Endothelial cell of umbilical vein (primary cell): ENCODE results near the gene SPHK2. TPM values are rescaled to one million over a fixed set of nuclear protein-coding genes. Genes with fewer than 3 reads are reported as not detected.

ENCODE experiments used
- BruUV-seq: library from RNA; stranded (reverse); fragments of 400-500 nt; replicated peaks from 2 replicates; lab custom pipeline; 2021; lab: Mats Ljungman, UMichigan
- CTCF ChIA-PET: fragments of 300-600, 350-600 bp; sonication (Branson Sonifier 250); formaldehyde crosslinking; loops from one replicate; lab custom pipeline; 2021; ENCODE audit warnings: antibody characterized with exemption, inconsistent platforms; lab: Charles Lee
- POLR2A ChIA-PET: fragments of 300-600, 350-600 bp; sonication (Branson Sonifier 250); formaldehyde crosslinking; loops from one replicate; lab custom pipeline; 2021; ENCODE audit warnings: antibody characterized with exemption, inconsistent platforms; lab: Charles Lee
- DNase-seq: peaks from one replicate; pipeline ENCODE4 v3.0.0-alpha.2; 2011; ENCODE audit warnings: low read depth, low spot score
- FAIRE-seq: peaks from 2 replicates; lab custom pipeline; 2011; peaks lifted over from hg19 to GRCh38; lab: Jason Lieb, UNC
- H2AFZ ChIP-seq: 2 replicates; pipeline ENCODE4 v1.6.0; 2012; ENCODE audit warnings: low read depth, low read length, control low read depth, inconsistent platforms
- H3K27ac ChIP-seq: 2 replicates; pipeline ENCODE4 v1.5.1; 2011; ENCODE audit warnings: low read depth, mild to moderate bottlenecking, control low read depth, low read length, moderate library complexity; ENCODE audit not compliant: insufficient read depth
- H3K27me3 ChIP-seq, 2 experiments: 2 replicates each; pipeline versions ENCODE4 v1.6.0 to v1.6.1; 2011; ENCODE audit warnings: low read length in 2 of 2, mixed read lengths in 1 of 2; ENCODE audit not compliant: control insufficient read depth in 2 of 2, insufficient read depth in 2 of 2
- H3K36me3 ChIP-seq, 2 experiments: 2 replicates in 1 of 2; 3 replicates in 1 of 2; pipeline ENCODE4 v1.5.1; 2011; ENCODE audit warnings: low read length in 2 of 2, mild to moderate bottlenecking in 1 of 2, moderate library complexity in 1 of 2; ENCODE audit not compliant: control insufficient read depth in 2 of 2, insufficient read depth in 2 of 2; ENCODE audit errors: extremely low read depth in 1 of 2
- H3K4me1 ChIP-seq: 3 replicates; pipeline ENCODE4 v1.5.1; 2011; ENCODE audit warnings: mild to moderate bottlenecking, low read length; ENCODE audit not compliant: control insufficient read depth, insufficient read depth; ENCODE audit errors: extremely low read depth
- H3K4me2 ChIP-seq: 2 replicates; pipeline ENCODE4 v1.6.1; 2011; ENCODE audit warnings: low read length, control low read depth, mixed read lengths; ENCODE audit not compliant: insufficient read depth
- H3K4me3 ChIP-seq, 3 experiments: fragments of 200-600 bp in 1 of 3; sonication (generic), shearing (Covaris generic) in 1 of 3; replicated peaks in 1 of 3; 2 replicates each; pipeline ENCODE4 v1.5.1; 2011 to 2016; ENCODE audit warnings: control low read depth in 3 of 3, low read length in 3 of 3, mild to moderate bottlenecking in 2 of 3, inconsistent platforms in 1 of 3, low read depth in 1 of 3, moderate library complexity in 1 of 3; ENCODE audit not compliant: insufficient read depth in 1 of 3
- H3K79me2 ChIP-seq: 2 replicates; pipeline ENCODE4 v1.6.0; 2012; ENCODE audit warnings: low read length, inconsistent platforms; ENCODE audit not compliant: control insufficient read depth, insufficient read depth
- H3K9ac ChIP-seq: replicated peaks from 2 replicates; pipeline ENCODE3; 2011; ENCODE audit warnings: low read length, control low read depth; ENCODE audit not compliant: insufficient read depth; ENCODE audit errors: extremely low read depth
- H3K9me1 ChIP-seq: replicated peaks from 3 replicates; pipeline ENCODE4 v1.6.0; 2011; ENCODE audit warnings: mild to moderate bottlenecking, low read length; ENCODE audit not compliant: control insufficient read depth, insufficient read depth; ENCODE audit errors: extremely low read depth
- H3K9me3 ChIP-seq: replicated peaks from 2 replicates; pipeline ENCODE4 v1.5.1; 2012; ENCODE audit warnings: low read length, inconsistent platforms; ENCODE audit not compliant: control insufficient read depth, insufficient read depth
- H4K20me1 ChIP-seq: replicated peaks from 2 replicates; pipeline ENCODE3; 2011; ENCODE audit warnings: mild to moderate bottlenecking, low read length; ENCODE audit not compliant: control insufficient read depth, insufficient read depth; ENCODE audit errors: extremely low read depth
- CTCF ChIP-seq, 2 donors: IDR thresholded peaks; 1 replicate in 1 of 2; 2 replicates in 1 of 2; pipeline ENCODE4 v1.5.1; 2011; ENCODE audit warnings: low read length in 2 of 2, mild to moderate bottlenecking in 2 of 2, moderate library complexity in 2 of 2, control low read depth in 1 of 2, inconsistent platforms in 1 of 2, low read depth in 1 of 2; ENCODE audit not compliant: insufficient read depth in 1 of 2; ENCODE audit errors: extremely low read depth in 1 of 2
- FOS ChIP-seq: IDR thresholded peaks from 2 replicates; pipeline ENCODE4 v1.6.1; 2011; ENCODE audit warnings: mild to moderate bottlenecking, low read length, moderate library complexity, borderline replicate concordance; ENCODE audit not compliant: insufficient read depth
- GATA2 ChIP-seq: IDR thresholded peaks from 2 replicates; pipeline ENCODE4 v1.7.0; 2011; ENCODE audit warnings: low read depth, mild to moderate bottlenecking, moderate library complexity, mixed read lengths, low read length; ENCODE audit not compliant: insufficient read length, insufficient read depth
- JUN ChIP-seq: IDR thresholded peaks from 2 replicates; pipeline ENCODE4 v1.6.1; 2011; ENCODE audit warnings: borderline replicate concordance, low read depth; ENCODE audit not compliant: insufficient read length, insufficient read depth
- MYC ChIP-seq: IDR thresholded peaks from one replicate; pipeline ENCODE4 v1.6.1; 2011; ENCODE audit warnings: mild to moderate bottlenecking, low read depth, low read length
- dilution Hi-C: fragments of 300-500 bp; cut with MboI; formaldehyde crosslinking; loops from one replicate; pipeline ENCODE4 v1.15.0; 2019; ENCODE audit warnings: low sequenced_read_pairs; ENCODE audit not compliant: extremely low pct_ligation_motif_present
- intact Hi-C: fragments of 100-400 bp; cut with micrococcal nuclease; formaldehyde crosslinking; loops from one replicate; pipeline ENCODE4 v1.10.0; 2022
- polyA plus RNA-seq, 4 experiments: library from polyadenylated mRNA; depleted of rRNA in 3 of 4; stranded (reverse) in 3 of 4; unstranded in 1 of 4; fragments of >200 nt; gene quantifications; 2 replicates each; pipeline versions ENCODE4 v1.2.1 to v1.2.3, GENCODE V29; 2011 to 2012; ENCODE audit warnings: missing spikeins in 1 of 4
- total RNA-seq: library from RNA; stranded (reverse); gene quantifications from 2 replicates; pipeline ENCODE4 v1.2.3, GENCODE V29; 2021

Gene SPHK2
- total and polyA plus RNA-seq, 2 donors (not counting 3 experiments of a cell fraction or from before 2014, with no cell fraction given), result 20.2 to 31.1 TPM

GRCh38 chr19:48596237-48596636 lies 23.1 kb upstream of the SPHK2 start:
- no TSS peak for BruUV-seq
- Histone ChIP-seq H3K36me3 (no peaks in the 10 kb centered on the region), H3K9ac (no peak overlapping the region), H3K9me3 (no peaks in the 10 kb centered on the region), H2AFZ (no peak overlapping the region), H3K27ac (no peak overlapping the region), H3K4me1 (no peaks in the 10 kb centered on the region), H3K27me3 (no peaks in the 10 kb centered on the region), H3K4me2 (no peak overlapping the region), H3K9me1 (no peaks in the 10 kb centered on the region), H3K79me2 (no peaks in the 10 kb centered on the region), H4K20me1 (no peaks in the 10 kb centered on the region), H3K4me3 (no peak overlapping the region)
- intact Hi-C loops, result no loop called here
- POLR2A ChIA-PET, result interaction anchor here (0.6 kb wide), 1 partner anchor 24 kb away, joined by 4 read pairs; no protein-coding TSS in a partner anchor
- TF ChIP-seq CTCF (IDR thresholded peaks at IDR 0.05; ENCODE audit: extremely low read depth in 1 of 2, insufficient read depth in 1 of 2, low read depth in 1 of 2, low read length in 2 of 2), result no peak
- TF ChIP-seq JUN, result no peak
- no peak for TF ChIP-seq GATA2
- no peak for TF ChIP-seq MYC
- no peak for TF ChIP-seq FOS
- dilution Hi-C loops, result no loop called here
- DNase-seq (no peak), FAIRE-seq (no peak)
- CTCF ChIA-PET, result interaction anchor here (1.3 kb wide), 1 partner anchor 12 kb away, joined by 4 read pairs; no protein-coding TSS in a partner anchor
